GM19351 (cell line): ENCODE measurements around the gene RHEB.
A peak's percentile ranks its signal among the peaks of the same experiment; 100 is the strongest.

Experiments
- ATAC-seq: cut with Tn5 transposase; IDR thresholded peaks from one replicate; pipeline ENCODE4 v1.9.1; 2021; ENCODE audit warnings: mild to moderate bottlenecking, moderate library complexity; ENCODE audit not compliant: unreplicated experiment

RHEB gene

GRCh38 chr7:151435103-151435916, 84.4 kb downstream of the RHEB start:
- no peak for ATAC-seq

- ATAC-seq, result no peak
Observed at GRCh38 chr7:151434549-151434948, 85.1 kb downstream of the RHEB start.

GRCh38 chr7:151433721-151434400, 85.8 kb downstream of the RHEB start:
- no peak for ATAC-seq

- peak; percentile 72 for ATAC-seq
Observed at GRCh38 chr7:151432658-151433521, 86.8 kb downstream of the RHEB start.

GRCh38 chr7:151431768-151432311, 87.9 kb downstream of the RHEB start:
- ATAC-seq, result no peak

- ATAC-seq, result no peak
Observed at GRCh38 chr7:151431281-151431767, 88.4 kb downstream of the RHEB start.

GRCh38 chr7:151430391-151431205, 89.1 kb downstream of the RHEB start:
- ATAC-seq, result no peak

GRCh38 chr7:151429560-151430331, 89.9 kb downstream of the RHEB start:
- ATAC-seq, result peak; percentile 66

- no peak for ATAC-seq
Observed at GRCh38 chr7:151429237-151429559, 90.5 kb downstream of the RHEB start.

- no peak for ATAC-seq
Observed at GRCh38 chr7:151428378-151429236, 91.1 kb downstream of the RHEB start.

- no peak for ATAC-seq
Observed at GRCh38 chr7:151427705-151428377, 91.9 kb downstream of the RHEB start.

- no peak for ATAC-seq
Observed at GRCh38 chr7:151426904-151427704, 92.6 kb downstream of the RHEB start.

- no peak for ATAC-seq
Observed at GRCh38 chr7:151426441-151426903, 93.2 kb downstream of the RHEB start.

- no peak for ATAC-seq
Observed at GRCh38 chr7:151425670-151426440, 93.8 kb downstream of the RHEB start.

GRCh38 chr7:151424799-151425198, 94.9 kb downstream of the RHEB start:
- no peak for ATAC-seq

- no peak for ATAC-seq
Observed at GRCh38 chr7:151423936-151424335, 95.8 kb downstream of the RHEB start.
